Tibial artery (tissue), 4 donors: ENCODE data around the gene GAPDHS.
A peak's percentile ranks its signal among the peaks of the same experiment; 100 is the strongest.

Source experiments
- DNase-seq, 2 donors: peaks; one replicate each; pipeline ENCODE4 v3.0.0-alpha.2; 2019
- H3K27ac ChIP-seq, 2 donors: fragments of 200-600 bp; sonication (generic) in 1 of 2; 1 replicate in 1 of 2; 2 replicates in 1 of 2; pipeline ENCODE4 v1.5.1; 2018 to 2019; ENCODE audit warnings: mild to moderate bottlenecking in 1 of 2
- H3K27me3 ChIP-seq, 2 donors: fragments of 200-600 bp; sonication (generic) in 1 of 2; one replicate each; pipeline versions ENCODE4 v1.5.1 to v1.6.0; 2016 to 2019
- H3K36me3 ChIP-seq, 3 donors: fragments of 200-600 bp; sonication (generic) in 2 of 3; one replicate each; pipeline ENCODE4 v1.5.1; 2016 to 2019; ENCODE audit warnings: mild to moderate bottlenecking in 2 of 3
- H3K4me1 ChIP-seq, 4 donors: fragments of 200-600 bp; sonication (generic) in 2 of 4; 1 replicate in 3 of 4; 2 replicates in 1 of 4; pipeline ENCODE4 v1.5.1; 2016 to 2019
- H3K4me3 ChIP-seq, 2 donors: fragments of 200-600 bp; sonication (generic) in 1 of 2; 1 replicate in 1 of 2; 2 replicates in 1 of 2; pipeline ENCODE4 v1.5.1; 2018 to 2019; ENCODE audit warnings: mild to moderate bottlenecking in 2 of 2
- H3K9me3 ChIP-seq, 3 donors: fragments of 200-600 bp; sonication (generic) in 1 of 3; one replicate each; pipeline ENCODE4 v1.5.1; 2016 to 2019
- intact Hi-C: fragments of 100-400 bp; cut with DNase I; formaldehyde crosslinking; loops from one replicate; pipeline ENCODE4 v1.15.0; 2023; ENCODE audit warnings: low total_unique reads
- TF ChIP-seq, protein P1 (sequence below), 2 experiments: fragments of 200-600 bp in 1 of 2; fragments of 450-650 bp in 1 of 2; IDR thresholded peaks; one replicate each; pipeline ENCODE4 v1.5.1; 2017 to 2019; ENCODE audit warnings: antibody characterized with exemption in 2 of 2, mild to moderate bottlenecking in 1 of 2, moderate library complexity in 1 of 2

The GAPDHS gene

DNA sequence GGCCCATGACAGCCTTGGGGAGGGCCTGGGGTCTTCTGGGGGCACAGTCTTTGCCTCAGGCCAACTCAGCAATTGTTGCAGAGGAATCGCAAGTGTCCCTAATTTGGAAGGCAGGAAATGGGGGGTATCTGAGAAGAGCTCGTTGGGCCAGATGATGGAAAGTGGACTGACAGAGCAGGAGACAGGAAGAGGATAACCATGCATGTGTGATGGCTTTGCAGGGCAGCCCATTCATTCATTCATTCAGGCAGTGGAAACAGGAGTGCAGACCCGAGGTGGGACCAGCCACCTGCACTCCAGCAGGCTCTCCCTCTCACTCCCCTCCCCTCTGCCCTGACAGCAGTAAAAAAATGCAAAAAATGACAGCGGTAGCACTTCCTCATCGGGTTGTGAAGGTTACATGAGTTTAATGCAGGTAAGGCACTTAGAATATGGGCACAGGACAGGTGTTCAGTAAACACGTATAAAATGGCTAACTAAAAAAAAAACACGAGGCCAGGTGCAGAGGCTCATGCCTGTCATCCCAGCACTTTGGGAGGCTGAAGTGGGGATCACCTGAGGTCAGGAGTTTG, 7.2 kb downstream of the GAPDHS start:
- peaks cover 0 to 11% of the 10 kb centered on the region in 2 donors for H3K27me3 ChIP-seq
- no peak for DNase-seq
- TF ChIP-seq, protein P1, sequence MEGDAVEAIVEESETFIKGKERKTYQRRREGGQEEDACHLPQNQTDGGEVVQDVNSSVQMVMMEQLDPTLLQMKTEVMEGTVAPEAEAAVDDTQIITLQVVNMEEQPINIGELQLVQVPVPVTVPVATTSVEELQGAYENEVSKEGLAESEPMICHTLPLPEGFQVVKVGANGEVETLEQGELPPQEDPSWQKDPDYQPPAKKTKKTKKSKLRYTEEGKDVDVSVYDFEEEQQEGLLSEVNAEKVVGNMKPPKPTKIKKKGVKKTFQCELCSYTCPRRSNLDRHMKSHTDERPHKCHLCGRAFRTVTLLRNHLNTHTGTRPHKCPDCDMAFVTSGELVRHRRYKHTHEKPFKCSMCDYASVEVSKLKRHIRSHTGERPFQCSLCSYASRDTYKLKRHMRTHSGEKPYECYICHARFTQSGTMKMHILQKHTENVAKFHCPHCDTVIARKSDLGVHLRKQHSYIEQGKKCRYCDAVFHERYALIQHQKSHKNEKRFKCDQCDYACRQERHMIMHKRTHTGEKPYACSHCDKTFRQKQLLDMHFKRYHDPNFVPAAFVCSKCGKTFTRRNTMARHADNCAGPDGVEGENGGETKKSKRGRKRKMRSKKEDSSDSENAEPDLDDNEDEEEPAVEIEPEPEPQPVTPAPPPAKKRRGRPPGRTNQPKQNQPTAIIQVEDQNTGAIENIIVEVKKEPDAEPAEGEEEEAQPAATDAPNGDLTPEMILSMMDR (IDR thresholded peaks at IDR 0.05) = no peak
- H3K4me3 ChIP-seq = no peak overlapping the region
- H3K9me3 ChIP-seq = no peaks in the 10 kb centered on the region
- H3K27ac ChIP-seq = no peak overlapping the region
- peaks cover 0 to 11% (median 8%) of the 10 kb centered on the region in 4 donors for H3K4me1 ChIP-seq
- no peaks in the 10 kb centered on the region for H3K36me3 ChIP-seq
- intact Hi-C loops = no loop called here

DNA sequence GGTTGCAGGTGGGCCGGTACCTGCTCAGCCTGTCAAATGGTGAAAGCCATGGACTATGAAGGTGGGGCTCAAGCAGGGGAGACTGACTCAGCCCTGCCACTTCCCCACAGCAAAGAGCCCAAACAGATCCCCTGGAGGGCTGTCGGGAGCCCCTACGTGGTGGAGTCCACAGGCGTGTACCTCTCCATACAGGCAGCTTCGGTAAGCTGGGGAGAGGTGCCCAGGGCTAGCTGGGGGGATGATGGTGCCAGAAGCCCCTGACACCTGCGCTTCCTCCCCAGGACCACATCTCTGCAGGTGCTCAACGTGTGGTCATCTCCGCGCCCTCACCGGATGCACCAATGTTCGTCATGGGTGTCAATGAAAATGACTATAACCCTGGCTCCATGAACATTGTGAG, 9.0 kb downstream of the GAPDHS start:
- TF ChIP-seq, protein P1 (IDR thresholded peaks at IDR 0.05) = no peak
- Histone ChIP-seq H3K36me3 (no peaks in the 10 kb centered on the region), H3K27ac (no peak overlapping the region), H3K27me3 (peaks cover 0 to under 1% of the 10 kb centered on the region in 2 donors), H3K4me1 (peaks cover 7 to 24% (median 20%) of the 10 kb centered on the region in 4 donors), H3K4me3 (no peak overlapping the region), H3K9me3 (no peaks in the 10 kb centered on the region)
- intact Hi-C loops = no loop called here
- no peak for DNase-seq

DNA sequence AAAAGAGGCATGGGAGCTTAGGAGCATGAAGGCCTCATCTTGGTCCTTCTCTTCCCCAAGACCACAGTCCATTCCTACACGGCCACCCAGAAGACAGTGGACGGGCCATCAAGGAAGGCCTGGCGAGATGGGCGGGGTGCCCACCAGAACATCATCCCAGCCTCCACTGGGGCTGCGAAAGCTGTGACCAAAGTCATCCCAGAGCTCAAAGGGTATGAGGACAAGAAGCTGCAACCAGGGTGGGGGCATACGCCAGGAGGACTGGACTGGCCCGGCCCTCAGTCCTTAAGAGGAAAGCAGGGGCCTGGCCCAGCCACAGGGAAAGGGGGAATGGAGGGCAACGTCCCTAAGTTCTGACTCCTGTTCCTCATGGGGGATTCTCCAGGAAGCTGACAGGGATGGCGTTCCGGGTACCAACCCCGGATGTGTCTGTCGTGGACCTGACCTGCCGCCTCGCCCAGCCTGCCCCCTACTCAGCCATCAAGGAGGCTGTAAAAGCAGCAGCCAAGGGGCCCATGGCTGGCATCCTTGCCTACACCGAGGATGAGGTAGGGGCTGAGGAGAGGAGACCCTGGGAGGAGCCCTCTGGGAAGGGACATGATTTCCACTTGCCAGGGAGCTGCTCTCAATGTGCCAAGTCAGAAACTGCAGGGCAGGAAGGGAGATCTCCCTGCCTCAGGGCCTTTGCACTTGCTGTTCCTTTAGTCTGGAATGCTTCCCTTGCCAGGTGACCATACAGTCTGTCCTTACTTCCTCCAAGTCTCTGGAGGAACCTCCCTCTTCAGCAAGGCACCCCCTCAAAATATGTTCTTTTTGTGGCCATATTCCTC, 10.2 kb downstream of the GAPDHS start:
- Histone ChIP-seq H3K27me3 (no peaks in the 10 kb centered on the region), H3K4me1 (peaks cover 7 to 31% (median 20%) of the 10 kb centered on the region in 4 donors)
- intact Hi-C loops = no loop called here

DNA sequence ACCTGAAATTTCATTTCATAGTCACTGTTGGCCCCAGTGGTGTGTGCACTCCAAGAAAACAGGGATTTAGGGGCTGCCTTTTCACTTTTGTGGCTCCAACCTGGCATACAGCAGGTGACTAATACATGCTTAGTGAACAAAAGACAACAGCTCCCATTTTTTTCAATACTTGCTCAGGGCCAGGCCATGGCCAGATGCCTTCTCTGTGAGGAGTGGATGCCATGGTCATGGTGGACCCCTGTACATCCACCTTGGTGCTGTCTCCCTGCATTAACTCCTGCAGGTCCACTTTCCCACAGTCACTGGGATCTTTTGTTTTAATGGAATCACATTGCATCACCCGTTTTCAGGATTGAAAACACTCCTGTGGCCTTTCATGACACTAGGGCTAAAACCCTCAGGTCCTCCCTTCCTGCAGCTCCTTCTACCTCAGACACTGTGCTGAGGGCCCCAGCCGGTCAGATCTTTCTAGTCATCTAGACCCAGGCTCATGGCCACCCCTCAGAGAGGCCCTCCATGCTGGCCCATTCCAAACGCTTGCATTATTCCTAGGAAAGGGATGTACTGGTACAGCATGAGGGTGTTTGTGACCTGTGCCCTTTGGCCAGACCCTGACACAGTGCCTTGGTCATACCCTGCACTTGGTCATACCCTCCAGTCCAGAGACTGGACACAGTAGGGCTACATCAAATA, 11.0 kb downstream of the GAPDHS start:
- H3K4me1 ChIP-seq = peaks cover 7 to 32% (median 20%) of the 10 kb centered on the region in 4 donors
- H3K9me3 ChIP-seq = no peaks in the 10 kb centered on the region
- no peaks in the 10 kb centered on the region for H3K27me3 ChIP-seq
- intact Hi-C loops = no loop called here
- H3K27ac ChIP-seq = peak overlapping the region in 1 of 2 donors; percentile 89
- DNase-seq = no peak
- peak overlapping the region; percentile 79 for H3K4me3 ChIP-seq
- TF ChIP-seq, protein P1 (IDR thresholded peaks at IDR 0.05) = no peak
- H3K36me3 ChIP-seq = peaks cover 0 to 8% (median 0%) of the 10 kb centered on the region in 3 donors

More for the DNA sequence above, 10.2 kb downstream of the GAPDHS start:
- TF ChIP-seq, protein P1 (IDR thresholded peaks at IDR 0.05) = no peak
- Histone ChIP-seq H3K36me3 (peaks cover 0 to 8% (median 0%) of the 10 kb centered on the region in 3 donors), H3K27ac (no peak overlapping the region), H3K9me3 (no peaks in the 10 kb centered on the region), H3K4me3 (no peak overlapping the region)
- no peak for DNase-seq

DNA sequence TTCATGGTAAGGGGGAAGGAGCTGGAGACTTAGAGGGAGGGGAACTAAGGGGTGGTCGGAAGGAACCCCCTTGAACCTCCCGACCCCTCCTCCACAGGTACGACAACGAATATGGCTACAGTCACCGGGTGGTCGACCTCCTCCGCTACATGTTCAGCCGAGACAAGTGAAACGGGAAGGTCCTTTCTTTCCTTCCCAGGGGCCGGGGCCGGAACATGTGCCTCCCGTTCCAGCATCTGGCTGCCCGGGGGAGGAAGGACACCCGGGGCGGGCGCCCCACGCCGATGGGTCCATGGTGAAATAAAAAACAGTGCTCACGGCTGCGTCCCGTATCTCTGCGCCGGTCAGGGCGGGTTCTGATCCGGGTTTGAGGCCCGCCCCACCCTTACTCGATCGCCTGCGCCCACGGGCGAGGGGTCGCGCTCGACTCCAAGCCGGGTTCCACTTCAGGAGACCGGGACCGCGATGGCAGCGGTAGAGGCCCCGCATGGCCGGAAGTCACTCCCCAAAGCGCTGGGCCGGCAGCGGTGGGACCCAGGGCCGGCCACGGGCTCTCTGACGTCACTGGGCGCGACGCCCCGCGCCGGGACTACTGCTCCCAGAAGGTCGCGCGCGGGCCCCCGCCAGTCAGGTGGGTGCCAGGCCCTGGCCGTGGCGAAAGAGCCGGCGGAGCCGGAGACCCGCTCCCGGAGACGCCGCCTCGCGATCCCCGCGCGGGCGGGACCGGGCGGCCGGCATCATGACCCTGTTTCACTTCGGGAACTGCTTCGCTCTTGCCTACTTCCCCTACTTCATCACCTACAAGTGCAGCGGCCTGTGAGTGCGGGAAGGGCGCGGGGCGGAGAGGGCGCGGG, 12.0 kb downstream of the GAPDHS start, which contains the start of gene TMEM147:
TMEM147 (plus strand) TSS at position 626 of the 854 bp plus-strand sequence; CDS start at position 740, 114 bp downstream.
- Histone ChIP-seq H3K27ac (peak within 1 kb of the TSS; percentile 87 to 89), H3K4me3 (peak within 1 kb of the TSS; percentile 79), H3K9me3 (no peaks in the 10 kb centered on the region), H3K27me3 (no peaks in the 10 kb centered on the region), H3K36me3 (peaks cover 0 to 8% (median 3%) of the 10 kb centered on the region in 3 donors), H3K4me1 (peaks cover 7 to 32% (median 20%) of the 10 kb centered on the region in 4 donors)
- DNase-seq = peak; percentile 92 to 96
- TF ChIP-seq, protein P1 (IDR thresholded peaks at IDR 0.05) = no peak
- intact Hi-C loops = loop anchor here (5.0 kb wide), 3 partner anchors 67 to 172 kb away; partner anchors contain the start of genes HAUS5, KMT2B and RBM42
